WTC11 (cell line): ENCODE results near the gene MGAM2. TPM values are rescaled to one million over a fixed set of nuclear protein-coding genes. Genes with fewer than 3 reads are reported as not detected.

Experiments
- ATAC-seq: fragments of 200-7000 bp; cut with Tn5 transposase; 2 replicates; pipeline ENCODE4 v1.10.0; 2021; ENCODE audit warnings: mild to moderate bottlenecking, moderate library complexity
- CTCF ChIA-PET: fragments of 300-600 bp; sonication (Branson Sonifier 250); formaldehyde crosslinking; loops from one replicate; lab custom pipeline; 2021; ENCODE audit warnings: antibody characterized with exemption; lab: Charles Lee
- POLR2A ChIA-PET: fragments of 350-600 bp; sonication (Branson Sonifier 250); formaldehyde crosslinking; loops from one replicate; lab custom pipeline; 2021; ENCODE audit warnings: antibody characterized with exemption; lab: Charles Lee
- DNase-seq: peaks from one replicate; pipeline ENCODE4 v3.0.0; 2021; ENCODE audit warnings: low spot score
- H3K27ac Mint-ChIP-seq: 2 replicates; pipeline ENCODE4 v1.8.0; 2021; ENCODE audit warnings: mixed read lengths
- H3K27me3 Mint-ChIP-seq: 2 replicates; pipeline ENCODE4 v1.8.0; 2021; ENCODE audit warnings: low read depth, mild to moderate bottlenecking, moderate library complexity, mixed read lengths
- H3K36me3 Mint-ChIP-seq: 2 replicates; pipeline ENCODE4 v1.8.0; 2021; ENCODE audit warnings: mixed read lengths
- H3K4me1 Mint-ChIP-seq: 2 replicates; pipeline ENCODE4 v1.8.0; 2022; ENCODE audit warnings: mixed read lengths
- H3K4me3 Mint-ChIP-seq: 2 replicates; pipeline ENCODE4 v1.8.0; 2021; ENCODE audit warnings: mild to moderate bottlenecking, moderate library complexity, mixed read lengths
- H3K9me3 Mint-ChIP-seq: 2 replicates; pipeline ENCODE4 v1.8.0; 2021; ENCODE audit warnings: mixed read lengths
- ATF6 ChIP-seq: sonication (generic); formaldehyde crosslinking; IDR thresholded peaks from 2 replicates; pipeline ENCODE4 v1.8.1; 2023; ENCODE audit warnings: mild to moderate bottlenecking, missing genetic modification reagents
- CTCF ChIP-seq: fragments of 200-600 bp; IDR thresholded peaks from 2 replicates; pipeline ENCODE4 v1.8.0; 2022; ENCODE audit warnings: antibody characterized with exemption
- E2F1 ChIP-seq: sonication (generic); formaldehyde crosslinking; IDR thresholded peaks from 2 replicates; pipeline ENCODE4 v1.8.0; 2022; ENCODE audit warnings: mild to moderate bottlenecking, missing genetic modification reagents
- ETV6 ChIP-seq: sonication (generic); formaldehyde crosslinking; IDR thresholded peaks from 2 replicates; pipeline ENCODE4 v1.8.1; 2022; ENCODE audit warnings: mild to moderate bottlenecking, missing genetic modification reagents
- HMGA2 ChIP-seq: fragments of 250-450 bp; sonication (Bioruptor Pico); IDR thresholded peaks from 2 replicates; pipeline ENCODE4 v1.4.0; 2021; ENCODE audit warnings: mild to moderate bottlenecking, moderate library complexity
- IRF1 ChIP-seq: sonication (generic); formaldehyde crosslinking; IDR thresholded peaks from 2 replicates; pipeline ENCODE4 v1.8.0; 2023; ENCODE audit warnings: missing genetic modification reagents
- MLX ChIP-seq: sonication (generic); formaldehyde crosslinking; IDR thresholded peaks from 2 replicates; pipeline ENCODE4 v1.8.1; 2023; ENCODE audit warnings: mild to moderate bottlenecking, missing genetic modification reagents, moderate library complexity
- NFATC4 ChIP-seq: fragments of 250-450 bp; sonication (Bioruptor Pico); IDR thresholded peaks from 2 replicates; pipeline ENCODE4 v1.9.0; 2021; ENCODE audit warnings: mild to moderate bottlenecking
- OVOL2 ChIP-seq: fragments of 250-450 bp; sonication (Bioruptor Pico); IDR thresholded peaks from 2 replicates; pipeline ENCODE4 v1.9.0; 2021; ENCODE audit warnings: mild to moderate bottlenecking, borderline replicate concordance
- PRDM15 ChIP-seq: sonication (generic); formaldehyde crosslinking; IDR thresholded peaks from 2 replicates; pipeline ENCODE4 v1.8.0; 2022; ENCODE audit warnings: missing genetic modification reagents
- PRRX2 ChIP-seq: fragments of 250-450 bp; sonication (Bioruptor Pico); IDR thresholded peaks from 2 replicates; pipeline ENCODE4 v1.8.0; 2021; ENCODE audit warnings: mild to moderate bottlenecking
- SMAD3 ChIP-seq: sonication (generic); formaldehyde crosslinking; IDR thresholded peaks from 2 replicates; pipeline ENCODE4 v1.8.0; 2022; ENCODE audit warnings: missing genetic modification reagents, mild to moderate bottlenecking, borderline replicate concordance
- SMAD4 ChIP-seq: sonication (generic); formaldehyde crosslinking; IDR thresholded peaks from 2 replicates; pipeline ENCODE4 v1.8.0; 2022; ENCODE audit warnings: mild to moderate bottlenecking, missing genetic modification reagents
- STAT6 ChIP-seq: sonication (generic); formaldehyde crosslinking; conservative IDR thresholded peaks from 2 replicates; pipeline ENCODE4 v1.8.1; 2023; ENCODE audit warnings: mild to moderate bottlenecking, low read depth, missing genetic modification reagents, moderate library complexity
- ZNF317 ChIP-seq: sonication (generic); formaldehyde crosslinking; IDR thresholded peaks from 2 replicates; pipeline ENCODE4 v1.8.1; 2023; ENCODE audit warnings: low read depth, mild to moderate bottlenecking, moderate library complexity, missing genetic modification reagents, borderline replicate concordance
- ZNF512 ChIP-seq: sonication (generic); formaldehyde crosslinking; IDR thresholded peaks from 2 replicates; pipeline ENCODE4 v1.8.1; 2022; ENCODE audit warnings: missing genetic modification reagents, borderline replicate concordance
- total RNA-seq: library from RNA; stranded (reverse); gene quantifications from 3 replicates; pipeline ENCODE4 v1.2.3, GENCODE V29; 2021

Gene MGAM2
- total RNA-seq, 1 experiment from 2014 or later: not detected

GRCh38 chr7:142248166-142249160, 136.9 kb downstream of the MGAM2 start (continued):
- TF ChIP-seq CTCF: no peak
- TF ChIP-seq PRDM15: no peak
- TF ChIP-seq, all 79 proteins: peak for 0

GRCh38 chr7:142249918-142250317, 138.4 kb downstream of the MGAM2 start:
- no peaks in the 10 kb centered on the region; the same call in 1 of the 2 replicates for H3K27me3 Mint-ChIP-seq
- no peak overlapping the region for H3K27ac Mint-ChIP-seq
- TF ChIP-seq HMGA2 (CRISPR knock-in tag): peak; percentile 95
- TF ChIP-seq ZNF512: no peak
- DNase-seq (no peak), ATAC-seq (no peak)
- ChIA-PET CTCF (interaction anchor here (0.8 to 4.2 kb wide), 8 partner anchors 18 to 274 kb away, joined by 3 to 19 read pairs (median 8); no protein-coding TSS in a partner anchor), POLR2A (no interaction called here)
- H3K4me1 Mint-ChIP-seq: peaks cover 16% of the 10 kb centered on the region
- 0 out of 2 replicates have a peak, but pooled peaks cover under 1% of the 10 kb centered on the region for H3K9me3 Mint-ChIP-seq
- no peak overlapping the region for H3K4me3 Mint-ChIP-seq
- H3K36me3 Mint-ChIP-seq: no peaks in the 10 kb centered on the region

- Mint-ChIP-seq H3K9me3 (no peaks in the 10 kb centered on the region), H3K4me1 (peaks cover 16% of the 10 kb centered on the region), H3K27ac (no peak overlapping the region), H3K27me3 (no peaks in the 10 kb centered on the region), H3K4me3 (no peak overlapping the region), H3K36me3 (no peaks in the 10 kb centered on the region)
- DNase-seq: no peak
- ChIA-PET POLR2A (no interaction called here), CTCF (interaction anchor here (0.9 to 4.2 kb wide), 7 partner anchors 19 to 275 kb away, joined by 3 to 19 read pairs (median 7); no protein-coding TSS in a partner anchor)
- peak; percentile 70 for ATAC-seq
- no peak for TF ChIP-seq NFATC4 (CRISPR knock-in tag)
- no peak for TF ChIP-seq SMAD4 (CRISPR knock-in tag)
- no peak for TF ChIP-seq ATF6 (CRISPR knock-in tag)
- TF ChIP-seq E2F1 (CRISPR knock-in tag): no peak
- no peak for TF ChIP-seq MLX (CRISPR knock-in tag)
- TF ChIP-seq ETV6 (CRISPR knock-in tag): no peak
- TF ChIP-seq OVOL2 (CRISPR knock-in tag): no peak
- no peak for TF ChIP-seq STAT6 (CRISPR knock-in tag)
- no peak for TF ChIP-seq PRRX2 (CRISPR knock-in tag)
- no peak for TF ChIP-seq IRF1 (CRISPR knock-in tag)
- TF ChIP-seq SMAD3: no peak
- no peak for TF ChIP-seq ZNF317 (CRISPR knock-in tag)
These were observed 139.2 kb downstream of the MGAM2 start for GRCh38 chr7:142250705-142251104.
